SK-N-MC (cell line): Measurements from ENCODE around the gene DUSP5.

ENCODE experiments used
- EZH2 ChIP-seq: fragments of 200-600 bp; sonication (generic); IDR thresholded peaks from one replicate; pipeline ENCODE4 v1.6.1; 2017; ENCODE audit warnings: antibody characterized with exemption
- FOXP2 ChIP-seq: optimal IDR thresholded peaks from 2 replicates; pipeline ENCODE3; 2011; ENCODE audit warnings: mild to moderate bottlenecking, moderate library complexity; ENCODE audit not compliant: insufficient read depth; ENCODE audit errors: extremely low read length, control extremely low read depth
- POLR2AphosphoS5 ChIP-seq: IDR thresholded peaks from 2 replicates; pipeline ENCODE4 v1.6.1; 2012; ENCODE audit warnings: mild to moderate bottlenecking, low read depth, low read length, borderline replicate concordance

- no peak for TF ChIP-seq POLR2AphosphoS5
- TF ChIP-seq EZH2 = no peak
- no peak for TF ChIP-seq FOXP2
Observed at GRCh38 chr10:110458266-110458920, 39.3 kb upstream of the DUSP5 start.
